Kidney epithelial cell (primary cell): ENCODE data around the gene AIFM2. TPM values are rescaled to one million over a fixed set of nuclear protein-coding genes. Genes with fewer than 3 reads are reported as not detected.

Source experiments
- DNase-seq: peaks from one replicate; pipeline ENCODE4 v3.0.0-alpha.2; 2010; ENCODE audit warnings: low read depth
- H3K27me3 ChIP-seq: 2 replicates; pipeline ENCODE4 v1.6.0; 2011; ENCODE audit warnings: low read length; ENCODE audit not compliant: control insufficient read depth, insufficient read depth
- H3K36me3 ChIP-seq: 2 replicates; pipeline ENCODE4 v1.5.1; 2011; ENCODE audit warnings: low read length; ENCODE audit not compliant: control insufficient read depth, insufficient read depth
- H3K4me3 ChIP-seq: 2 replicates; pipeline ENCODE4 v1.5.1; 2011; ENCODE audit warnings: low read depth, mild to moderate bottlenecking, control low read depth, low read length
- CTCF ChIP-seq: IDR thresholded peaks from 2 replicates; pipeline ENCODE4 v1.5.1; 2011; ENCODE audit warnings: mild to moderate bottlenecking, moderate library complexity, low read length, control low read depth, inconsistent platforms; ENCODE audit not compliant: insufficient read depth, poor library complexity, severe bottlenecking
- total RNA-seq: library from RNA; depleted of rRNA; stranded (reverse); fragments of >200 nt; gene quantifications from 2 replicates; pipeline ENCODE4 v1.2.3, GENCODE V29; 2015

AIFM2 gene
- total RNA-seq, 1 donor from 2014 or later: 12.4 TPM

GRCh38 chr10:70137927-70138883, 5.6 kb upstream of the AIFM2 start:
- no peak for DNase-seq

GRCh38 chr10:70137135-70137534, 4.5 kb upstream of the AIFM2 start:
- Histone ChIP-seq H3K4me3 (no peak overlapping the region), H3K27me3 (no peaks in the 10 kb centered on the region), H3K36me3 (no peaks in the 10 kb centered on the region)
- TF ChIP-seq CTCF: no peak
- no peak for DNase-seq

More at GRCh38 chr10:70137927-70138883, 5.6 kb upstream of the AIFM2 start:
- Histone ChIP-seq H3K27me3 (no peaks in the 10 kb centered on the region), H3K4me3 (no peak overlapping the region), H3K36me3 (no peaks in the 10 kb centered on the region)
- no peak for TF ChIP-seq CTCF

- Histone ChIP-seq H3K27me3 (no peaks in the 10 kb centered on the region), H3K4me3 (no peak overlapping the region), H3K36me3 (no peaks in the 10 kb centered on the region)
- no peak for DNase-seq
- TF ChIP-seq CTCF: no peak
Observed at GRCh38 chr10:70135684-70136083, 3.1 kb upstream of the AIFM2 start.

- DNase-seq: no peak
- no peak for TF ChIP-seq CTCF
- Histone ChIP-seq H3K36me3 (no peaks in the 10 kb centered on the region), H3K4me3 (no peak overlapping the region), H3K27me3 (no peaks in the 10 kb centered on the region)
Observed at GRCh38 chr10:70135046-70135445, 2.4 kb upstream of the AIFM2 start.

GRCh38 chr10:70131560-70131937, 1.1 kb downstream of the AIFM2 start:
- no peak overlapping the region for H3K4me3 ChIP-seq
- no peaks in the 10 kb centered on the region for H3K36me3 ChIP-seq
- TF ChIP-seq CTCF: no peak
- DNase-seq: no peak
- no peaks in the 10 kb centered on the region for H3K27me3 ChIP-seq

GRCh38 chr10:70130878-70131559, 1.6 kb downstream of the AIFM2 start:
- TF ChIP-seq CTCF: no peak
- Histone ChIP-seq H3K36me3 (no peaks in the 10 kb centered on the region), H3K27me3 (no peaks in the 10 kb centered on the region), H3K4me3 (no peak overlapping the region)
- no peak for DNase-seq
